Fibroblast of lung (primary cell): ENCODE results near the gene SPEN.

Experiments
- EZH2 ChIP-seq: IDR thresholded peaks from 2 replicates; pipeline ENCODE4 v1.5.1; 2012; ENCODE audit warnings: low read length, control low read depth, mild to moderate bottlenecking; ENCODE audit errors: missing control alignments
- TF ChIP-seq, protein P1 (sequence below), 2 donors: IDR thresholded peaks in 1 of 2; conservative IDR thresholded peaks in 1 of 2; 1 replicate in 1 of 2; 2 replicates in 1 of 2; pipeline ENCODE4 v1.5.1; 2011 to 2012; ENCODE audit warnings: low read length in 2 of 2, control low read depth in 1 of 2, inconsistent platforms in 1 of 2, low read depth in 1 of 2, mild to moderate bottlenecking in 1 of 2

DNA sequence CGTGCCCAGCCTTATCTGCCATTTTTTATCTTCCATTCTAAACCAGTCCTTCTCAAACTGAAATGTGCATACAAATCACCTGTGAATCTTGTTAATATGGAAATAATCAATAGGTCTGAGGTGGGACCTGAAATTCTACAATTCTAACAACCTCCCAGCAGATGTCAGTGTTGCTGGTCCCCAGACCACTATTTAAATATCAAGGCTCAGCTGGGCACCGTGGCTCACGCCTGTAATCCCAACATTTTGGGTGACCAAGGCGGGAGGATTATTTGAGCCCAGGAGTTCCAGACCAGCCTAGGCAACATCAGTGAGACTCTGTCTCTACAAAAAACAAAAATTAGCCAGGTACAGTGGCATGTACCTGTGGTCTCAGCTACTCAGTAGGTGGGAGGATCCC is 44.1 kb upstream of the SPEN start:
- TF ChIP-seq, protein P1, sequence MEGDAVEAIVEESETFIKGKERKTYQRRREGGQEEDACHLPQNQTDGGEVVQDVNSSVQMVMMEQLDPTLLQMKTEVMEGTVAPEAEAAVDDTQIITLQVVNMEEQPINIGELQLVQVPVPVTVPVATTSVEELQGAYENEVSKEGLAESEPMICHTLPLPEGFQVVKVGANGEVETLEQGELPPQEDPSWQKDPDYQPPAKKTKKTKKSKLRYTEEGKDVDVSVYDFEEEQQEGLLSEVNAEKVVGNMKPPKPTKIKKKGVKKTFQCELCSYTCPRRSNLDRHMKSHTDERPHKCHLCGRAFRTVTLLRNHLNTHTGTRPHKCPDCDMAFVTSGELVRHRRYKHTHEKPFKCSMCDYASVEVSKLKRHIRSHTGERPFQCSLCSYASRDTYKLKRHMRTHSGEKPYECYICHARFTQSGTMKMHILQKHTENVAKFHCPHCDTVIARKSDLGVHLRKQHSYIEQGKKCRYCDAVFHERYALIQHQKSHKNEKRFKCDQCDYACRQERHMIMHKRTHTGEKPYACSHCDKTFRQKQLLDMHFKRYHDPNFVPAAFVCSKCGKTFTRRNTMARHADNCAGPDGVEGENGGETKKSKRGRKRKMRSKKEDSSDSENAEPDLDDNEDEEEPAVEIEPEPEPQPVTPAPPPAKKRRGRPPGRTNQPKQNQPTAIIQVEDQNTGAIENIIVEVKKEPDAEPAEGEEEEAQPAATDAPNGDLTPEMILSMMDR (conservative IDR thresholded peaks at IDR 0.05 in 1 of 2, IDR thresholded peaks at IDR 0.05 in 1 of 2; ENCODE audit: low read depth in 1 of 2, low read length in 2 of 2): peak; percentile 18 to 46
- no peak for TF ChIP-seq EZH2
